ENCODE results near the gene DCHS1. TPM values are rescaled to one million over a fixed set of nuclear protein-coding genes. Genes with fewer than 3 reads are reported as not detected.

Gene DCHS1
- total and polyA plus RNA-seq, 2 of the 13 experiments (the other 11 are each of a cell fraction or from before 2014, with no cell fraction given) = under 0.01 to 0.03 TPM

DNA sequence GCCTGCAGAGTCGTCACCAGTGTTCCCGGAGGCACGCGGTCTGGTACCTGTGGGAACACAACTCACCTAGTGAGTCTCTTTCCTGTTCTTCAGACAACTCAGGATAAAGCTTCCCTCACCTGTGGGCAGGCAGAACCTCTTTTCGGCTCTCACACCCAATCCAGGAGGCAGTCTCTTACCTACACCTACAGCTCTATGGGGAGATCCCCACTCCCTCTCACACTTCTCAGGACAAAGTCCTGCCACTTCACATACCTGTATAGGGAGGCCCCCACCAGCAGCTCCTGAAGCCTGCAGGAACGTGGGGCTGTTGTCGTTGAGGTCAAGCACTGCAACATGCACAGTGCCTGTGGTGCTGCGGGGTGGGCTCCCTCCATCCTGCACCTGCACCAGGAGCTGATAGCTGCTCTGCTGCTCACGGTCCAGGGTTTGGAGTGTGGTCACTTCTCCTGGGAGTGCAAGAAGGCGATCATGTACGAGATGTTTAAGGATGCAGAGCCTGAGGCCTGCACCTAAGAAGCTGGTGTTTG, 24.2 kb downstream of the DCHS1 start (continued):
- TF ChIP-seq ZNF468 (CRISPR knock-in tag; IDR thresholded peaks at IDR 0.05) (no peak), FOXP1 (IDR thresholded peaks at IDR 0.05) (no peak), FOXP1 (CRISPR knock-in tag; IDR thresholded peaks at IDR 0.05) (no peak), NFIC (IDR thresholded peaks at IDR 0.05; ENCODE audit: low read length) (no peak), ZNF616 (CRISPR knock-in tag; IDR thresholded peaks at IDR 0.05; ENCODE audit: low read depth) (no peak), ZNF12 (CRISPR knock-in tag; IDR thresholded peaks at IDR 0.05) (no peak), SOX5 (CRISPR knock-in tag; IDR thresholded peaks at IDR 0.05; ENCODE audit: borderline replicate concordance) (no peak)
- TF ChIP-seq, protein P1, sequence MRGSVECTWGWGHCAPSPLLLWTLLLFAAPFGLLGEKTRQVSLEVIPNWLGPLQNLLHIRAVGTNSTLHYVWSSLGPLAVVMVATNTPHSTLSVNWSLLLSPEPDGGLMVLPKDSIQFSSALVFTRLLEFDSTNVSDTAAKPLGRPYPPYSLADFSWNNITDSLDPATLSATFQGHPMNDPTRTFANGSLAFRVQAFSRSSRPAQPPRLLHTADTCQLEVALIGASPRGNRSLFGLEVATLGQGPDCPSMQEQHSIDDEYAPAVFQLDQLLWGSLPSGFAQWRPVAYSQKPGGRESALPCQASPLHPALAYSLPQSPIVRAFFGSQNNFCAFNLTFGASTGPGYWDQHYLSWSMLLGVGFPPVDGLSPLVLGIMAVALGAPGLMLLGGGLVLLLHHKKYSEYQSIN (CRISPR knock-in tag; IDR thresholded peaks at IDR 0.05; ENCODE audit: borderline replicate concordance) = no peak

DNA sequence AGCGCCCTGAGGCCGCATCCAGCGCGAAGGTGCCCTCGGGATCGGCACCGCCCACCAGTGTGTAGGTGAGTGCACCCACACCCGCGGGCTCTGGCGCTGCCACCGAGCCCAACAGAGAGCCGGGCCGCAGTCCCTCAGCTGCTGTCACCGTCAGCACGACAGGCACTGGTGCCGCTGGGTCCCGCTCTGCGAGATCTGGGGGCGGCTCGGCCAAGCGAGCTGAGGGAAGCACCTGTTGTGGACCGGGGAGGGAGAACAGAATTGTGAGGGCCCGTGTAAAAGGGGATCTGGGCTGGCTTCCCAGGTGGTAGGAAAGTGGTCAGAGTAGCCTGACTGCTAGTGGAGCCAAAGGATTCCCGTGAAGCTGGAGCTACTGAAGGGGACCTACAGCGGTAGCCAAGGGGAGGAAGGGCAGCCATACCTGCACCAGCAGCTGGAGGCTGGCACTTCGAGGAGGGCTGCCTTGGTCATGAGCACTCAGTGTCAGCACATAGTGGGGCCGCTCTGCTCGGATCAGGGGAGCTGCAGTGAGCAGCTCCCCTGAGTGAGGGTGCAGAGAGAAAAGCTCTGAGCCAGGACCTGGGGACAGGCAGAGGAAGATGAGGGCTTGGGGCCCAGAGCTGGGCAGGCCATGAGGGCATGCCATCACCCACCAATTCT, 24.8 kb downstream of the DCHS1 start:
- DNase-seq (ENCODE audit: low spot score) = no peak
- Histone ChIP-seq H3K79me2 (ENCODE audit: insufficient read depth, low read length) (no peaks in the 10 kb centered on the region), H3K4me2 (ENCODE audit: low read depth, low read length) (peak overlapping the region; percentile 51), H3K9me3 (ENCODE audit: low read length) (no peaks in the 10 kb centered on the region), H4K20me1 (ENCODE audit: insufficient read depth, low read length) (no peaks in the 10 kb centered on the region), H3K4me1 (ENCODE audit: insufficient read depth, low read length) (peaks cover 24% of the 10 kb centered on the region), H3K27ac (ENCODE audit: extremely low read length, insufficient read depth, low read length) (no peak overlapping the region), H2AFZ (ENCODE audit: low read length) (no peak overlapping the region), H3K36me3 (replicated peaks in 1 of 2; ENCODE audit: control insufficient read depth in 1 of 2, insufficient read depth in 2 of 2, low read length in 2 of 2) (no peaks in the 10 kb centered on the region), H3K9ac (ENCODE audit: insufficient read depth, low read depth, low read length) (no peak overlapping the region), H3K4me3 (replicated peaks in 1 of 3; ENCODE audit: insufficient read depth in 1 of 3, low read depth in 2 of 3, low read length in 3 of 3) (peak overlapping the region in 1 of 3 experiments; percentile 48; a peak in 2 of 6 replicates), H3K27me3 (ENCODE audit: control insufficient read depth in 1 of 2, insufficient read depth in 2 of 2, low read length in 2 of 2) (peaks cover 9 to 61% of the 10 kb centered on the region in 2 experiments; a peak in 4 of 5 replicates)
- no TSS peak for BruUV-seq (replicated peaks)
- 6% methylated on average over 11 of the region's 28 CpGs for WGBS (ENCODE audit: low lambda C conversion rate)
- ChIA-PET POLR2A (no interaction called here), CTCF (ENCODE audit: low intra/inter-chr PET ratio, low total read pairs) (no interaction called here)
- peak; percentile 26 for ATAC-seq
- no peak for FAIRE-seq
- intact Hi-C loops (cut with micrococcal nuclease; ENCODE audit: unreplicated experiment) (no loop called here), in situ Hi-C loops (cut with HindIII; ENCODE audit: extremely low pct_ligation_motif_present, low pct_unique_long_range_greater_than_20kb) (no loop called here)
- no peak for TF ChIP-seq CENPX (CRISPR knock-in tag; IDR thresholded peaks at IDR 0.05)
- no peak for TF ChIP-seq ZFX (CRISPR knock-in tag; IDR thresholded peaks at IDR 0.05; ENCODE audit: low read depth)
- no peak for TF ChIP-seq LCORL (IDR thresholded peaks at IDR 0.05)
- no peak for TF ChIP-seq LCORL (CRISPR knock-in tag; IDR thresholded peaks at IDR 0.05)
- TF ChIP-seq ZNF205 (CRISPR knock-in tag; IDR thresholded peaks at IDR 0.05) = no peak
- TF ChIP-seq, protein P2, sequence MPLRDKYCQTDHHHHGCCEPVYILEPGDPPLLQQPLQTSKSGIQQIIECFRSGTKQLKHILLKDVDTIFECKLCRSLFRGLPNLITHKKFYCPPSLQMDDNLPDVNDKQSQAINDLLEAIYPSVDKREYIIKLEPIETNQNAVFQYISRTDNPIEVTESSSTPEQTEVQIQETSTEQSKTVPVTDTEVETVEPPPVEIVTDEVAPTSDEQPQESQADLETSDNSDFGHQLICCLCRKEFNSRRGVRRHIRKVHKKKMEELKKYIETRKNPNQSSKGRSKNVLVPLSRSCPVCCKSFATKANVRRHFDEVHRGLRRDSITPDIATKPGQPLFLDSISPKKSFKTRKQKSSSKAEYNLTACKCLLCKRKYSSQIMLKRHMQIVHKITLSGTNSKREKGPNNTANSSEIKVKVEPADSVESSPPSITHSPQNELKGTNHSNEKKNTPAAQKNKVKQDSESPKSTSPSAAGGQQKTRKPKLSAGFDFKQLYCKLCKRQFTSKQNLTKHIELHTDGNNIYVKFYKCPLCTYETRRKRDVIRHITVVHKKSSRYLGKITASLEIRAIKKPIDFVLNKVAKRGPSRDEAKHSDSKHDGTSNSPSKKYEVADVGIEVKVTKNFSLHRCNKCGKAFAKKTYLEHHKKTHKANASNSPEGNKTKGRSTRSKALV (CRISPR knock-in tag; IDR thresholded peaks at IDR 0.05) = peak; percentile 64
- TF ChIP-seq ZNF775 (CRISPR knock-in tag; IDR thresholded peaks at IDR 0.05; ENCODE audit: borderline replicate concordance) = no peak
- TF ChIP-seq TBX3 (IDR thresholded peaks at IDR 0.05; ENCODE audit: borderline replicate concordance) = no peak
- TF ChIP-seq, protein P3, sequence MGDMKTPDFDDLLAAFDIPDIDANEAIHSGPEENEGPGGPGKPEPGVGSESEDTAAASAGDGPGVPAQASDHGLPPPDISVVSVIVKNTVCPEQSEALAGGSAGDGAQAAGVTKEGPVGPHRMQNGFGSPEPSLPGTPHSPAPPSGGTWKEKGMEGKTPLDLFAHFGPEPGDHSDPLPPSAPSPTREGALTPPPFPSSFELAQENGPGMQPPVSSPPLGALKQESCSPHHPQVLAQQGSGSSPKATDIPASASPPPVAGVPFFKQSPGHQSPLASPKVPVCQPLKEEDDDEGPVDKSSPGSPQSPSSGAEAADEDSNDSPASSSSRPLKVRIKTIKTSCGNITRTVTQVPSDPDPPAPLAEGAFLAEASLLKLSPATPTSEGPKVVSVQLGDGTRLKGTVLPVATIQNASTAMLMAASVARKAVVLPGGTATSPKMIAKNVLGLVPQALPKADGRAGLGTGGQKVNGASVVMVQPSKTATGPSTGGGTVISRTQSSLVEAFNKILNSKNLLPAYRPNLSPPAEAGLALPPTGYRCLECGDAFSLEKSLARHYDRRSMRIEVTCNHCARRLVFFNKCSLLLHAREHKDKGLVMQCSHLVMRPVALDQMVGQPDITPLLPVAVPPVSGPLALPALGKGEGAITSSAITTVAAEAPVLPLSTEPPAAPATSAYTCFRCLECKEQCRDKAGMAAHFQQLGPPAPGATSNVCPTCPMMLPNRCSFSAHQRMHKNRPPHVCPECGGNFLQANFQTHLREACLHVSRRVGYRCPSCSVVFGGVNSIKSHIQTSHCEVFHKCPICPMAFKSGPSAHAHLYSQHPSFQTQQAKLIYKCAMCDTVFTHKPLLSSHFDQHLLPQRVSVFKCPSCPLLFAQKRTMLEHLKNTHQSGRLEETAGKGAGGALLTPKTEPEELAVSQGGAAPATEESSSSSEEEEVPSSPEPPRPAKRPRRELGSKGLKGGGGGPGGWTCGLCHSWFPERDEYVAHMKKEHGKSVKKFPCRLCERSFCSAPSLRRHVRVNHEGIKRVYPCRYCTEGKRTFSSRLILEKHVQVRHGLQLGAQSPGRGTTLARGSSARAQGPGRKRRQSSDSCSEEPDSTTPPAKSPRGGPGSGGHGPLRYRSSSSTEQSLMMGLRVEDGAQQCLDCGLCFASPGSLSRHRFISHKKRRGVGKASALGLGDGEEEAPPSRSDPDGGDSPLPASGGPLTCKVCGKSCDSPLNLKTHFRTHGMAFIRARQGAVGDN (CRISPR knock-in tag; IDR thresholded peaks at IDR 0.05) = peak; percentile 28; the same call in 1 of the 2 replicates
